Fibroblast of lung (primary cell): ENCODE measurements around the gene MRPL19. TPM values are rescaled to one million over a fixed set of nuclear protein-coding genes. Genes with fewer than 3 reads are reported as not detected.
A peak's percentile ranks its signal among the peaks of the same experiment; 100 is the strongest.

Experiments used
- DNase-seq, 2 donors: peaks; one replicate each; pipeline versions ENCODE4 v3.0.0 to v3.0.0-alpha.2; 2010; ENCODE audit warnings: low read depth in 2 of 2
- H2AFZ ChIP-seq: 2 replicates; pipeline ENCODE4 v1.5.1; 2012; ENCODE audit warnings: low read length, control low read depth, inconsistent platforms
- H3K27ac ChIP-seq: 2 replicates; pipeline ENCODE4 v1.5.1; 2011; ENCODE audit warnings: low read length, control low read depth; ENCODE audit not compliant: insufficient read depth
- H3K27me3 ChIP-seq: 2 replicates; pipeline ENCODE4 v1.5.1; 2011; ENCODE audit warnings: mild to moderate bottlenecking, low read length; ENCODE audit not compliant: control insufficient read depth, insufficient read depth
- H3K36me3 ChIP-seq: 2 replicates; pipeline ENCODE4 v1.5.1; 2011; ENCODE audit warnings: low read length; ENCODE audit not compliant: control insufficient read depth, insufficient read depth
- H3K4me1 ChIP-seq: 2 replicates; pipeline ENCODE4 v1.5.1; 2011; ENCODE audit warnings: low read length; ENCODE audit not compliant: control insufficient read depth, insufficient read depth; ENCODE audit errors: extremely low read depth
- H3K4me2 ChIP-seq: 2 replicates; pipeline ENCODE4 v1.5.1; 2011; ENCODE audit warnings: low read length, control low read depth; ENCODE audit not compliant: insufficient read depth; ENCODE audit errors: extremely low read depth
- H3K4me3 ChIP-seq, 4 experiments: fragments of 200-600 bp in 1 of 4; sonication (generic) in 1 of 4; replicated peaks in 1 of 4; 2 replicates each; pipeline ENCODE4 v1.5.1; 2011 to 2016; ENCODE audit warnings: low read length in 4 of 4, low read depth in 3 of 4, mild to moderate bottlenecking in 3 of 4, control low read depth in 2 of 4, inconsistent platforms in 1 of 4, mixed read lengths in 1 of 4; ENCODE audit not compliant: insufficient read depth in 1 of 4; ENCODE audit errors: control extremely low read depth in 1 of 4
- H3K79me2 ChIP-seq: 2 replicates; pipeline ENCODE4 v1.5.1; 2012; ENCODE audit warnings: mild to moderate bottlenecking, low read length, inconsistent platforms; ENCODE audit not compliant: control insufficient read depth, insufficient read depth
- H3K9ac ChIP-seq: 2 replicates; pipeline ENCODE4 v1.5.1; 2011; ENCODE audit warnings: mild to moderate bottlenecking, low read length, control low read depth; ENCODE audit not compliant: insufficient read depth
- H3K9me3 ChIP-seq: 2 replicates; pipeline ENCODE4 v1.5.1; 2012; ENCODE audit warnings: low read depth, low read length; ENCODE audit not compliant: control insufficient read depth, insufficient read depth
- H4K20me1 ChIP-seq: 2 replicates; pipeline ENCODE4 v1.5.1; 2011; ENCODE audit warnings: low read length; ENCODE audit not compliant: control insufficient read depth, insufficient read depth; ENCODE audit errors: extremely low read depth
- CTCF ChIP-seq, 2 donors: IDR thresholded peaks in 1 of 2; conservative IDR thresholded peaks in 1 of 2; 1 replicate in 1 of 2; 2 replicates in 1 of 2; pipeline ENCODE4 v1.5.1; 2011 to 2012; ENCODE audit warnings: low read length in 2 of 2, control low read depth in 1 of 2, inconsistent platforms in 1 of 2, low read depth in 1 of 2, mild to moderate bottlenecking in 1 of 2
- EZH2 ChIP-seq: IDR thresholded peaks from 2 replicates; pipeline ENCODE4 v1.5.1; 2012; ENCODE audit warnings: low read length, control low read depth, mild to moderate bottlenecking; ENCODE audit errors: missing control alignments
- polyA plus RNA-seq, 2 donors: library from polyadenylated mRNA; depleted of rRNA in 1 of 2; stranded (reverse) in 1 of 2; unstranded in 1 of 2; fragments of >200 nt; gene quantifications; 2 replicates each; pipeline ENCODE4 v1.2.1, GENCODE V29; 2011 to 2012; ENCODE audit warnings: missing spikeins in 1 of 2
- total RNA-seq: library from RNA; depleted of rRNA; stranded (reverse); fragments of >200 nt; gene quantifications from 2 replicates; pipeline ENCODE4 v1.2.1, GENCODE V29; 2014

Gene MRPL19
- total and polyA plus RNA-seq, 2 donors (not counting 1 experiment from before 2014, with no cell fraction given) = 36.2 to 39.3 TPM

- Histone ChIP-seq H3K9ac (no peak overlapping the region), H2AFZ (no peak overlapping the region), H4K20me1 (no peaks in the 10 kb centered on the region), H3K9me3 (no peaks in the 10 kb centered on the region), H3K4me3 (no peak overlapping the region), H3K27ac (no peak overlapping the region), H3K4me1 (peaks cover 3% of the 10 kb centered on the region), H3K79me2 (no peaks in the 10 kb centered on the region), H3K27me3 (no peaks in the 10 kb centered on the region), H3K36me3 (no peaks in the 10 kb centered on the region), H3K4me2 (no peak overlapping the region)
- TF ChIP-seq CTCF (conservative IDR thresholded peaks at IDR 0.05 in 1 of 2, IDR thresholded peaks at IDR 0.05 in 1 of 2; ENCODE audit: low read depth in 1 of 2, low read length in 2 of 2) = no peak
- no peak for TF ChIP-seq EZH2
- peak in 1 of 2 donors; percentile 56 for DNase-seq
Observed at GRCh38 chr2:75619956-75620740, 26.4 kb upstream of the MRPL19 start.

GRCh38 chr2:75621228-75621627 lies 25.4 kb upstream of the MRPL19 start:
- DNase-seq = no peak
- H3K9me3 ChIP-seq = no peaks in the 10 kb centered on the region
- no peak overlapping the region for H3K27ac ChIP-seq
- H3K27me3 ChIP-seq = no peaks in the 10 kb centered on the region
- H3K4me1 ChIP-seq = peaks cover 3% of the 10 kb centered on the region
- H2AFZ ChIP-seq = no peak overlapping the region
- H3K4me2 ChIP-seq = no peak overlapping the region
- H3K36me3 ChIP-seq = no peaks in the 10 kb centered on the region
- no peaks in the 10 kb centered on the region for H4K20me1 ChIP-seq
- no peak for TF ChIP-seq EZH2
- no peak overlapping the region for H3K4me3 ChIP-seq
- H3K9ac ChIP-seq = no peak overlapping the region
- H3K79me2 ChIP-seq = no peaks in the 10 kb centered on the region

- Histone ChIP-seq H3K27me3 (no peaks in the 10 kb centered on the region), H3K4me2 (no peak overlapping the region), H3K9me3 (no peaks in the 10 kb centered on the region), H3K27ac (no peak overlapping the region), H4K20me1 (no peaks in the 10 kb centered on the region), H3K4me3 (no peak overlapping the region), H3K9ac (no peak overlapping the region), H2AFZ (no peak overlapping the region), H3K79me2 (no peaks in the 10 kb centered on the region), H3K36me3 (no peaks in the 10 kb centered on the region), H3K4me1 (peaks cover 3% of the 10 kb centered on the region)
- no peak for DNase-seq
- TF ChIP-seq EZH2 (no peak), CTCF (conservative IDR thresholded peaks at IDR 0.05 in 1 of 2, IDR thresholded peaks at IDR 0.05 in 1 of 2; ENCODE audit: low read depth in 1 of 2, low read length in 2 of 2) (no peak)
Observed at GRCh38 chr2:75622500-75622899, 24.1 kb upstream of the MRPL19 start.
